ENCODE results near the gene PEAR1.

The PEAR1 gene

GRCh38 chr1:156899956-156900718 lies 6.6 kb downstream of the PEAR1 start:
- no peak overlapping the region for H3K4me3 Mint-ChIP-seq
- H3K36me3 Mint-ChIP-seq (ENCODE audit: low read depth), result no peaks in the 10 kb centered on the region
- peaks cover 12% of the 10 kb centered on the region for H3K27me3 Mint-ChIP-seq (ENCODE audit: low read depth, poor library complexity)
- DNase-seq, result no peak
- TF ChIP-seq, protein P1, sequence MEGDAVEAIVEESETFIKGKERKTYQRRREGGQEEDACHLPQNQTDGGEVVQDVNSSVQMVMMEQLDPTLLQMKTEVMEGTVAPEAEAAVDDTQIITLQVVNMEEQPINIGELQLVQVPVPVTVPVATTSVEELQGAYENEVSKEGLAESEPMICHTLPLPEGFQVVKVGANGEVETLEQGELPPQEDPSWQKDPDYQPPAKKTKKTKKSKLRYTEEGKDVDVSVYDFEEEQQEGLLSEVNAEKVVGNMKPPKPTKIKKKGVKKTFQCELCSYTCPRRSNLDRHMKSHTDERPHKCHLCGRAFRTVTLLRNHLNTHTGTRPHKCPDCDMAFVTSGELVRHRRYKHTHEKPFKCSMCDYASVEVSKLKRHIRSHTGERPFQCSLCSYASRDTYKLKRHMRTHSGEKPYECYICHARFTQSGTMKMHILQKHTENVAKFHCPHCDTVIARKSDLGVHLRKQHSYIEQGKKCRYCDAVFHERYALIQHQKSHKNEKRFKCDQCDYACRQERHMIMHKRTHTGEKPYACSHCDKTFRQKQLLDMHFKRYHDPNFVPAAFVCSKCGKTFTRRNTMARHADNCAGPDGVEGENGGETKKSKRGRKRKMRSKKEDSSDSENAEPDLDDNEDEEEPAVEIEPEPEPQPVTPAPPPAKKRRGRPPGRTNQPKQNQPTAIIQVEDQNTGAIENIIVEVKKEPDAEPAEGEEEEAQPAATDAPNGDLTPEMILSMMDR (IDR thresholded peaks at IDR 0.05), result no peak
- H3K9me3 Mint-ChIP-seq, result no peaks in the 10 kb centered on the region
- H3K4me1 Mint-ChIP-seq, result peaks cover 80% of the 10 kb centered on the region
- H3K27ac Mint-ChIP-seq, result no peak overlapping the region

DNA sequence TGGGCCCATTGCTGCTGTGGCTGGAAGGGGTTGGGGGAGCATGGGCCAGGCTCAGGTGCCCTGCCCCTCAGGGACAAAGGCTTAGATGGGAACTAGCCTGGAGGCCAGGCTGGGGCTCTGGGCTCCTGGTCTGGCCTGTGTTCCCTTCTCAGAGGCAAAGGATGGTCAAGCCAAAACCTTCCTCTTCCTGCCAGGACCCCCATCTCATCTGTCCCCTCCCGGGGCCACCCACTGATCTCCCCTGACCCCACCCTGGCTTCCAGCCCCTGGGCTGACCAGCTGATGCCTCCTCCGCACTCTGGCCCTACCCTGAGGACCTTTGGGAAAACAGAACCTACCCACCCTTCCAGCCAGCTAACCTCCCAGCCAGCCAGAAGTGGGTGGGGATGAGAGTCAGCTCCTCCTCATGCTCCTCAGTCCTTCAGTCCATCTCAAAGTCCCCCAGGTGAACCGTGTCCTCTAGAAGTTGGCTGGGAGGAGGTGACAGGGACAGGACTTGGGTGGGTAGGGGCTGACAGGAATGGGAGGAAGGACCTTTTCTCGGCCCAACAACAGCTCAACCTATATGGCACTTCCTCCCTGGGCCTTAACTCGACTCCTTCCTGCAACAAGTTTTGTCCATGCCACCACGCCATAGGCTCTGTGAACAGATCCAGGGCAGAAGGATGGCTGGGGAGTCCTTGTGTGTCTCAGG lies 7.5 kb downstream of the PEAR1 start:
- no peak for DNase-seq
- peaks cover 12% of the 10 kb centered on the region for H3K27me3 Mint-ChIP-seq (ENCODE audit: low read depth, poor library complexity)
- peak overlapping the region; percentile 56 for H3K27ac Mint-ChIP-seq

DNA sequence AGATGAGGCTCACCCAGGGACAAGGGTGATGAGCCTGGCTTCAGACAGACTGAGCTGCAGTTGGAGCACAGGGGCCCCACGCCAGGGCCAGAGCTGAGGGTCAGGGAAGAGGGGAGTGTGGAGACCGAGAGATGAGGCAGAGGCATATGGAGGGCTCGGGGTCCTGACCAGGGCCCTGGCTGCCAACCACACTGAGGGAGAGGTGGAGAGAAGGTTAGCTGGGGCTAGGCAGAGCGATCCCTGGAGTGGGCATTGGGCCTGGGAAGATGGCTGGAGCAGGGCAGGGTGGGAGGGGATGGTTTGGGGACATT lies 8.0 kb downstream of the PEAR1 start:
- H3K36me3 Mint-ChIP-seq (ENCODE audit: low read depth), result no peaks in the 10 kb centered on the region
- no peak for DNase-seq
- no peak overlapping the region for H3K4me3 Mint-ChIP-seq
- peak overlapping the region; percentile 56 for H3K27ac Mint-ChIP-seq
- peaks cover 12% of the 10 kb centered on the region for H3K27me3 Mint-ChIP-seq (ENCODE audit: low read depth, poor library complexity)
- H3K4me1 Mint-ChIP-seq, result peaks cover 73% of the 10 kb centered on the region
- TF ChIP-seq, protein P1 (IDR thresholded peaks at IDR 0.05), result no peak
- no peaks in the 10 kb centered on the region for H3K9me3 Mint-ChIP-seq

More for the DNA sequence above, 7.5 kb downstream of the PEAR1 start:
- TF ChIP-seq, protein P1 (IDR thresholded peaks at IDR 0.05), result no peak
- H3K4me1 Mint-ChIP-seq, result peaks cover 78% of the 10 kb centered on the region
- H3K4me3 Mint-ChIP-seq, result no peak overlapping the region
- H3K36me3 Mint-ChIP-seq (ENCODE audit: low read depth), result no peaks in the 10 kb centered on the region
- no peaks in the 10 kb centered on the region for H3K9me3 Mint-ChIP-seq

DNA sequence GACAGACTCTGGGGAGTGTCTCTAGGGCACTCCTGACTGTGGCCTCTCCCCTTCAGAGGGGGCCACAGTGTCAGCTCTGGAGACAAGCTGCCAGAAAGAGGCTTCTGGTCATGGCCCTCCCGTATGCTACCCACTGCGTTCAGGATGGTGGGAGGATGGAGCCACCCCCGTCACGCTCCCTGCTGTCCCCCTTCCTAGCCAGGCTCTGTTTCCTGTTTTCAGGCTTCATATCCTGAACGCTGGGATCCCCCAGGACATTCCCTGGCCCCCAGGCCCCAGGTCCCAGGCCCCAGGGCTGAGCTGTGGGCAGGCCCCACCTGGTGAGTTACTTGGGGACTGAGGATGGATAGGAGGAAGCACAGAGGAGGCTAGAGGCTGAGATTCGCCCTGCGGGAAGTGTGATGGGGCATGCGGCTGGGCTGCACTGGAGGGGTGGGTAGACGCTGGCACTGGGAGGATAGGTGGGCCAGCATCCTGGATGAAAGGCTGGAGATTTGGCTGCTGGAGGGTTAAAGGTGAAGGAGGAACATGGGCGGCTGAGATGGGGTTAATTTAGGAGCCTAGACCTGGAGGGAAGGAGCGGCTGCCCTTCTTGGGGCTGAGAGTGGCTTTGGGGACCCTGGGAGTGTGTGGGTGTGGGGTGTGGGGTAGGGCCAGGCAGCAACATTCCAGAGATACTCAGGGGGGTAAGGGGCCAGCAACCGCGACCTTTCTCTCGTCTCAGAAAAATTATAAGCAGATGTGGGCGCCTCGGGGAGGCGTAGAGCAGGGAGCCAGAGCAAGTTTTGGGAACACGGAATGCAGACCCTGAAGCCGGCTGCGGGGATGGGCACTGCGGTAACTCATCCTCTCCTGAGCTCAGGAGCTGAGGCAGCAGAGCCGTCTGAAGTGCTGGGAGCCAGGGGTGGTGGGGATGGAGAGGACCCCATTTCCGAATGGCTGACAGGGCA lies 8.7 kb downstream of the PEAR1 start:
- Mint-ChIP-seq H3K36me3 (ENCODE audit: low read depth) (peaks cover 4% of the 10 kb centered on the region), H3K27ac (no peak overlapping the region), H3K9me3 (no peaks in the 10 kb centered on the region), H3K4me3 (peak overlapping the region; percentile 35), H3K4me1 (peaks cover 71% of the 10 kb centered on the region), H3K27me3 (ENCODE audit: low read depth, poor library complexity) (peaks cover 16% of the 10 kb centered on the region)
- TF ChIP-seq, protein P1 (IDR thresholded peaks at IDR 0.05), result no peak
- DNase-seq, result no peak

DNA sequence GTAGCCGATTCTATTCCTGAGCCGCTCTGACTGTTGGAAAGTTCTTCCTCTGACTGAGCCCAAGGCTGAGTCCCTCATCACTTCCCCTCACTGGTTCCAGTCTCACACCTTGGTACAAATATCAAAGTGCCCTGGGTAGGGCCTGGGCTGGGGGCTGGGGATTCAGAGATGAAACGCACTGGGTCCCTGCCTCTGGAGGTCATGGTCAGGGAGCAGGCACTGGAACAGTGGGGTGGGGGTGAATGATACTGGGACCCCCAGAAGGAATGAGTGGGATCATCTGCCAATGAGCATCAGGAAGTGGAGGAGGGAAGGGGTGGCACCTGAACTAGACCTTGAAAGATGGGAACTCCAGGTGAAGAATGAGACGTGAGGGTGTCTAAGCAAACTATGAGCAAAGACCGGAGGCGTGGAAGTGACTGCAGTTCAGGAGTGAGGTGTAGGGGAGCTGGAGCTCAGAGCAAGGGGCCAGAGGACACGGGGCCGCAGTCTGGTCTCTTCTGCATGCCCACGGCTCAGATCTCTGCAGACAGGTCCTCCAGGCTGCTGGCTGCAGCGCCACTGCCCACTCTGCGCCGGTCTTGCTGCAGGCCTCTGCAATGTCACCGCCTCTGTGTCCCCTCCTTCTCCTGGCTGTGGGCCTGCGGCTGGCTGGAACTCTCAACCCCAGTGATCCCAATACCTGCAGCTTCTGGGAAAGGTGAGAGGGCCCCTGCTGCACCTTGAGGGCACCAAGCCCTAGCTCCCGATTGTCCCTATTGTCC lies 10.0 kb downstream of the PEAR1 start:
- Mint-ChIP-seq H3K27ac (no peak overlapping the region), H3K4me3 (no peak overlapping the region), H3K4me1 (peaks cover 61% of the 10 kb centered on the region), H3K36me3 (ENCODE audit: low read depth) (peaks cover 4% of the 10 kb centered on the region), H3K27me3 (ENCODE audit: low read depth, poor library complexity) (peaks cover 15% of the 10 kb centered on the region), H3K9me3 (no peaks in the 10 kb centered on the region)
- TF ChIP-seq, protein P1 (IDR thresholded peaks at IDR 0.05), result no peak
- DNase-seq, result no peak
